Right ventricle myocardium inferior (tissue), 1 donor: ENCODE data around the gene PHF20. TPM values are rescaled to one million over a fixed set of nuclear protein-coding genes. Genes with fewer than 3 reads are reported as not detected.
A peak's percentile ranks its signal among the peaks of the same experiment; 100 is the strongest.
"Not testable (repeated sequence)": the region's sequence is repeated elsewhere in the genome, so short reads cannot be mapped to it uniquely, and the experiment has no call there.

ENCODE experiments used
- ATAC-seq: fragments of 200-7000 bp; cut with Tn5 transposase; one replicate; pipeline ENCODE4 v1.9.1; 2020; ENCODE audit warnings: mild to moderate bottlenecking, moderate library complexity
- DNase-seq: peaks from one replicate; pipeline ENCODE4 v3.0.0; 2021; ENCODE audit errors: missing footprints
- intact Hi-C: fragments of 100-400 bp; cut with DNase I; formaldehyde crosslinking; loops from one replicate; pipeline ENCODE4 v1.11.0; 2022
- total RNA-seq: library from RNA; stranded (reverse); fragmentation: NEBNext Ultra II Directional; extraction: Animal tissue kit (Norgen Biotek cat#: 25700); gene quantifications from one replicate; pipeline ENCODE4 v1.2.1, GENCODE V29; 2021
- donor health status: DM: no; HTN: yes; CAD: no; lungs with severe emphysema.

PHF20 gene
- total RNA-seq, 1 donor from 2014 or later = 36.7 TPM

- intact Hi-C loops = no loop called here
- ATAC-seq = no peak
- DNase-seq = no peak
These were observed 169.8 kb downstream of the PHF20 start for GRCh38 chr20:35941620-35942019.

DNA sequence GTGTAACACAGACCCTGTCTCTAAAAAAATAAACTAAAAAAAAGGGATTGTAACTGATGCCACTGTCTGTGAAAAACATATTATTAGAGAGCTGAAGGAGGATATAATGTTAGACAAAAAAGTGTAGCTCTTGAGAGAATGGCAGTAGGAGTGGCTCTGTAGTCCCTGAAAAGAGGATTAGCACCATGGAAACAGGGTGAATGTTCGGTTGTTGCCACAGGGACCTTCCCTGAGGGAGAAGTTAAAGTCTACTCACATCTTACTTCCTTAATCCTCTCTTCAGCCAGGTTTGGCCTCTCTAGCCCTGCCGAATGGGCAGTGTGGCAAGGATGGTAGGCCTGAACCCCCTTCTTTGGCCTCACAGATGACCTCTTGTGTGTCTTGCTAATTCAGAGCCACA, 170.4 kb downstream of the PHF20 start:
- intact Hi-C loops = no loop called here
- no peak for DNase-seq
- ATAC-seq = no peak

DNA sequence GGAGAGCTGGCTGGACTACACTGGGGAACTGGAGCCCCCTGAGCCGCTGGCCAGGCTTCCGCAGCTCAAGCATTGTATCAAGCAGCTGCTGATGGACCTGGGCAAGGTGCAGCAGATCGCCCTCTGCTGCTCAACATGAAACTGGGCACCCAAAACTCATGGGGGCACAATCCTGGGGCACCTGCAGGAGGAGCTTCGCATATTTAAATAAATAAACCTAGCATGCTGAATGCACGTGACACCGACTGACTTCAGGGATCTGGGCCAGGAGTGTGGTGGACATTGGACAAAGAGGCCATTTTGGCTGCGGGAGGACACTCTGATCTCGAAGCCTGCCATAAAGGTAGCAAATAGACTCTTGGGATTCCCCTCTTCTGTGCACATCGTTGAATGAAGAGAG, 175.7 kb downstream of the PHF20 start:
- DNase-seq = no peak
- no peak for ATAC-seq
- intact Hi-C loops = no loop called here

GRCh38 chr20:35947907-35948306, 176.1 kb downstream of the PHF20 start:
- ATAC-seq (no peak), DNase-seq (no peak)
- intact Hi-C loops = no loop called here

DNA sequence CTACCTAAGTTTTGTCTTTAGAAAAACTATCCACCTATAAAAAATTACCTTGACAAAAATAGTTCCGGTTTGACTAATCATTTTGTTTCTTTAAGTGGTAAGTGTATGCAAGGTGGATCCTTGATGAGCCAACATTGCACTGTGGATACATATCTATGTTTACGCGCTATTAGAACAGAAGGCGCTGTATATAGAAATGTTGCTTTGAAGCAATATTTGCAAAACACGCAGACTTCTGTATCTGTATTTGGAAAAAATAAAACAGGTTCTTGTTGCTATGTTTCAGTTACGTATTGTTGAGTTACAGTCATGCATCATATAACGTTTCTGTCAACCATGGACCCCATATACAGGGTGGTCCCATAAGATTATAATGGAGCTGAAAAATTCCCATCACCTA, 178.3 kb downstream of the PHF20 start:
- intact Hi-C loops = no loop called here
- no peak for ATAC-seq
- no peak for DNase-seq

DNA sequence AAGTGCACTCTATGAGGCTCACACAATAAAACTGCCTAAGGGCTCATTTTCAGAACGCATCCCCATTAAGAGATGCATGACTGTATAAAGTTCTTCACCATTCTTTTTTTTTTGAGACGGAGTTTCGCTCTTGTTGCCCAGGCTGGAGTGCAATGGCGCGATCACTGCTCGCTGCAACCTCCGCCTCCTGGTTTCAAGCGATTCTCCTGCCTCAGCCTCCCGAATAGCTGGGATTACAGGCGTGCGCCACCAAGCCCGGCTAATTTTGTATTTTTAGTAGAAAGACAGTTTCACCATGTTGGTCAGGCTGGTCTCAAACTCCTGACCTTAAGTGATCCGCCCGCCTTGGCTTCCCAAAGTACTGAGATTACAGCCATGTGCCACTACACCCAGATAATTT, 180.3 kb downstream of the PHF20 start:
- peak; percentile 26 for DNase-seq
- ATAC-seq, intact Hi-C loops: not testable (repeated sequence)

DNA sequence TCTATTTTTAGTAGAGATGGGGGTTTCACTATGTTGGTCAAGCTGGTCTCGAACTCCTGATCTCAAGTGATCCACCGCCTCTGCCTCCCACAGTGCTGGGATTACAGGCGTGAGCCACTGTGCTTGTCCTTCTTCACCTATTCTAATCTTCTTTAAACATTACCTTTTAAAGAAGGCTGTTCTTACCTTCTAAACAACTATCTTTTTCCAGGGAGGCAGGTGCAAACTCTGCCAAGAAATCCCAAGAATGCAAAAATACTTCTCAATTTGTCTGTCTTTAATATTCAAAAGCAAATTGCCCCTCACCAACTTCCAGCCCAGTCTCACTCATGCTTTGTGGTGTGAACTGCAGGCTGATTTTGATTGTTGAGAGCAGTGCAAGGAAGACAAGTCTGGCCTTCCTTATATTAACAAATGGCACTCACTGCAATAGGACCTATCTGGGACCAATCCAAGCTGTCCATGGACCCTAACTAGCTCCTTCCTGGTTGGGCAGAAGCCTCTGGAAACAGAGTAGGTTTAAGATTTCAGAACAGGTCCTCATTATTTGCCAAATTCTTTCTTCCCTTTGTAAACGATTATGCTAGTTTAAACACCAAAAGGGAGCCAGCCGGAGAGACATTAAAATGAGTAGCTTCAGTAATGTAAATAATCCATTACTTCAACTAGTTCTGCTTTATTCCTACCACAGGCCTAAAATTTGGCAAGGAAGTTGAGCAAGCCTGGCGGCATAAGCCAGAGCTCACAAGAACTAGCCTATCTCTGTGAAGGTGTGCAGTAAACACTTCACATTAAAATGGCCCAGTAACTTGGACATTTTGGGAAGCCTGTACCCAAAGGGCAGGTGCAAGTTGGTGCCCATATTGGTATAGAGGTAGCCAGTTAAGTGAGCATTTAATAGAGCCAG, 180.9 kb downstream of the PHF20 start:
- ATAC-seq (no peak), DNase-seq (no peak)
- intact Hi-C loops = no loop called here

- intact Hi-C loops = no loop called here
- DNase-seq (peak; percentile 82), ATAC-seq (peak; percentile 32)
These were observed 181.8 kb downstream of the PHF20 start for GRCh38 chr20:35953387-35954199.

- intact Hi-C loops = no loop called here
- DNase-seq (peak; percentile 96), ATAC-seq (peak; percentile 96)
These were observed 182.5 kb downstream of the PHF20 start, which contains the start of gene SCAND1 for GRCh38 chr20:35954200-35954906. SCAND1 (minus strand) TSS chr20:35954502; CDS start chr20:35954284, 218 bp downstream.

DNA sequence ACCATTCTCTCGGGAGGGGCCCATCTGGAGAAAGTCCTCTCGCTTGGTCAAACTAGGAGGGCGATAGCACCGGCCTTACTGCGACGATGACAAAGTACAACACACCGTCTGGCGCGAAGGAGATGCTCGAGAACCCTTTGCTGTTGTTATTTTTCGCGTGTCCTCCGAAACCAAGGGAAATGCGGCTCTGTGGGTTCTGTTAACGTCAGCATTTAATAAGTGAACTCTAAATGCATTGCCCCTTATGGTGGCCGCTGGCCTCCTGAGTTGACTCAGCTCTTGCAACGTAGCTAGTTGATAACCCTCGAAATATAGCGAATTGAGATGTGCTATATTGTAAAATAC, 183.1 kb downstream of the PHF20 start:
- intact Hi-C loops = no loop called here
- peak; percentile 9 for ATAC-seq
- DNase-seq = peak; percentile 72

DNA sequence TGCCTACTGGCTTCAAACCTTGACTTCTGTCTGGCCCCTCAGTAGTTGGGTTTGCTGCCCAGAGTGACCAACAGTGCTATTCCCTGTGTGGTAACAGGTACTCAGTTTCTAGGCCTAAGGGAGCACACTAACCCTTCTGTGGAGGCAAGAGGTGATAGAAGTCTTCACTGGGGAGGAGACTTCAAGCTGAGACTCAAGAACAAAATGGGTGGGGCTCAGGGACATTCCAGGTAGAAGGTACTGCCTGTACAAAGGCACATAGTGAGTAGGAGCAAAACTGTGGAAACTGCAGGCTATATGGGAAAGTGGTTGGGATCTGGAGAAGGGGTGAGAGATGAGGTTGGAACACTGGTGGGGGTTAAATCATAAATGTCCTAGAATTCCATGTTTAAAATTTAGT, 184.8 kb downstream of the PHF20 start:
- intact Hi-C loops = no loop called here

DNA sequence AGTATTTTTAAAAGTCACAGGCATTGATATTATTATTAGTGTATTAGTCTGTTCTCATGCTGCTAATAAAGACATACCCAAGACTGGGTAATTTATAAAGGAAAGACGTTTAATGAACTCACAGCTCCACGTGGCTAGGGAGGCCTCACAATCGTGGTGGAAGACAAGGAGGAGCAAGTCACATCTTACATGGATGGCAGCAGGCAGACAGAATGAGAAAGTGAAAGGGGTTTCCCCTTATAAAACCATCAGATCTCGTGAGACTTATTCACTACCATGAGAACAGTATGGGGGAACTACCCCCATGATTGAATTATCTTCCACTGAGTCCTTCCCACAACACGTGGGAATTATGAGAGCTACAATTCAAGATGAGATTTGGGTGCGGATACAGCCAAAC, 187.5 kb downstream of the PHF20 start:
- ATAC-seq, intact Hi-C loops, DNase-seq: not testable (repeated sequence)

More for the DNA sequence above, 184.8 kb downstream of the PHF20 start:
- DNase-seq = no peak
- ATAC-seq = no peak

DNA sequence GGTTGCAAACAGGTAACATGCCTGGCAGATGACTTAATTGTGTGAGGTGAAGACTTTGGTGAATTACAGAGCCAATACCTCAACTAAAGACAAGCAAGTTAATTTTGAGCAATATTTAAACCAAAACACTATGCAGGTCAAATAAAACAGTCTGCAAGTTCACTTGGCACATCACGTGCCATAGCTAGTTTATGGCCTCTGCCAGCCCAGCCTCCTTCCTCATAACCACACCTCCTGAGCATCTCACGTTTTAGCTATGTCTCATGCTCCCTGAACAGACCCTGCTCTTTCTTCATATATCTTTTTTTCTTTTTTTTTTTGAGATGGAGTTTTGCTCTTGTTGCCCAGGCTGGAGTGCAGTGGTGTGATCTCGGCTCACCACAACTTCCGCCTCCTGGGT, 192.1 kb downstream of the PHF20 start:
- no peak for DNase-seq
- intact Hi-C loops = no loop called here
- no peak for ATAC-seq

GRCh38 chr20:35967979-35968640, 196.3 kb downstream of the PHF20 start, which contains the start of gene CNBD2:
CNBD2 (plus strand) TSS chr20:35968590; CDS start chr20:35968763, 173 bp downstream.
- DNase-seq = no peak
- ATAC-seq = no peak
- intact Hi-C loops = no loop called here

- ATAC-seq (no peak), DNase-seq (no peak)
- intact Hi-C loops = no loop called here
These were observed 197.1 kb downstream of the PHF20 start for GRCh38 chr20:35968930-35969329.

GRCh38 chr20:35971981-35972380, 200.2 kb downstream of the PHF20 start:
- DNase-seq (no peak), ATAC-seq (no peak)
- intact Hi-C loops = no loop called here

DNA sequence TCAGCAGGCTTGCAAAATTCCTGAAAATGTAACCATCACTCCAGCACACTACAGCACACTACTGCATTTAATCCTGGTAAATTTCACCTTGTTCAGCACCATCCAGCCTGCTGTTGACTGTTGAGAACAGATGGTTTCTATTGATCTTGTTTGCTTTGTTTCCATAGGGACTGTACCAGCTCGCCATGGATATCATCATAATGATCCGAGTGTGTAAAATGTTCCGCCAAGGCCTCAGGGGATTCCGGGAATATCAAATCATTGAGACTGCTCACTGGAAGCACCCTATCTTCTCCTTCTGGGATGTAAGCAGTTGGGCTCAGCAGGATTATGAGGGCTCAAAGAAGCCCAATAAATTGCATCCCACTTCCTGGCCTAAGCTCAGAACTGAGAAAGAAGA, 200.6 kb downstream of the PHF20 start:
- ATAC-seq (no peak), DNase-seq (no peak)
- intact Hi-C loops = no loop called here

DNA sequence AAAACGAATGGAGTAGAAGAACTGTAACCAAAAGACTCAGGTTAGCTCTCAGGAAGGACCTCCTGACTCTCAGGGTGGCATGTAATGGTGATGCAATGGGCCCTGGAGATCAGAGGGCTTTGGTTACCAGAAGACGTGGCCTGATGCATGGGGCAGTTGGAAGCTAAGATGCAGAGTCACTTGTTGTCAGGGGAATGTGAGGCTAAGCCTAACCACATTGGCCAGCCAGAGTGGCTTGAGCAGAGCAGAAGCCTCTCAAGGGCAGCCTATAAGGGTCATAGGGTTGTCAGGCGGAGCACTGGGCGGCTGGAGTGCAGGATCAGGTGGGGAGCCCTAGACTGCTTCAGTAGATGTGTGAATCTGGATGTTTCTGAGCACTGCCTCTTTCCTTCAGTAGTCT, 202.4 kb downstream of the PHF20 start:
- no peak for DNase-seq
- ATAC-seq = no peak
- intact Hi-C loops = no loop called here
